ENCODE results near the gene PCNT.

DNA sequence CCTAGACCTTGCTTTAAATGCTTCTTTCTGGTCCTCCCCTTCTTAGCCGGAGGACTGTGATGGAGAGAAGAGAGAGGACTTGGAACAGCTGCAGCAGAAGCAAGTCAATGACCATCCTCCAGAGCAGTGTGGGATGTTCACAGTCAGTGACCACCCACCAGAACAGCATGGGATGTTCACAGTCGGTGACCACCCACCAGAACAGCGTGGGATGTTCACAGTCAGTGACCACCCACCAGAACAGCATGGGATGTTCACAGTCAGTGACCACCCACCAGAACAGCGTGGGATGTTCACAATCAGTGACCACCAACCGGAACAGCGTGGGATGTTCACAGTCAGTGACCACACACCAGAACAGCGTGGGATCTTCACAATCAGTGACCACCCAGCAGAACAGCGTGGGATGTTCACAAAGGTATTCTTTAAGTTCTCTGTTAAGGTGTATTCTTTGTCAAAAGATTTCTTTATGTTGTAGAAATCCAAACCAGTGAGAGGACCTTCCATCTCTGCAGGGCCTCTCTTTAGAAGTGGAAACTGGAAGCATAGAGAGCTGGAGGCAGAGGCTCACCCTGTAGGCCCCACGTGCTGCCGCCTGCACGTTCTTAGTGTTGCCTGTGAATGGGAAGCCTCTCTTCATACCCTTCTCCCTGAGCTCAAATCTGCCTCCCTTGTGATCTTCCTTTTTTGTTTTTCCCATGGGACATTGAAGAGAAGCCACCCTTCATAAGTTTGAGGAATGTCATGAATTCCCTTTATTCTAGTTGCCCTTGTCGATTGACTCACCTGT is 10.6 kb downstream of the PCNT start:
- TF ChIP-seq, protein P1, sequence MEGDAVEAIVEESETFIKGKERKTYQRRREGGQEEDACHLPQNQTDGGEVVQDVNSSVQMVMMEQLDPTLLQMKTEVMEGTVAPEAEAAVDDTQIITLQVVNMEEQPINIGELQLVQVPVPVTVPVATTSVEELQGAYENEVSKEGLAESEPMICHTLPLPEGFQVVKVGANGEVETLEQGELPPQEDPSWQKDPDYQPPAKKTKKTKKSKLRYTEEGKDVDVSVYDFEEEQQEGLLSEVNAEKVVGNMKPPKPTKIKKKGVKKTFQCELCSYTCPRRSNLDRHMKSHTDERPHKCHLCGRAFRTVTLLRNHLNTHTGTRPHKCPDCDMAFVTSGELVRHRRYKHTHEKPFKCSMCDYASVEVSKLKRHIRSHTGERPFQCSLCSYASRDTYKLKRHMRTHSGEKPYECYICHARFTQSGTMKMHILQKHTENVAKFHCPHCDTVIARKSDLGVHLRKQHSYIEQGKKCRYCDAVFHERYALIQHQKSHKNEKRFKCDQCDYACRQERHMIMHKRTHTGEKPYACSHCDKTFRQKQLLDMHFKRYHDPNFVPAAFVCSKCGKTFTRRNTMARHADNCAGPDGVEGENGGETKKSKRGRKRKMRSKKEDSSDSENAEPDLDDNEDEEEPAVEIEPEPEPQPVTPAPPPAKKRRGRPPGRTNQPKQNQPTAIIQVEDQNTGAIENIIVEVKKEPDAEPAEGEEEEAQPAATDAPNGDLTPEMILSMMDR (IDR thresholded peaks at IDR 0.05) = no peak
- TF ChIP-seq POLR2A (IDR thresholded peaks at IDR 0.05) = no peak

All from tibial nerve (tissue), 3 donors.